ENCODE measurements around the gene ZFX.

The ZFX gene

GRCh38 chrX:24167719-24168472 lies 18.4 kb downstream of the ZFX start:
- H3K36me3 ChIP-seq, result peaks cover 6% of the 10 kb centered on the region
- TF ChIP-seq CTCF (IDR thresholded peaks at IDR 0.05), result no peak
- H3K27me3 ChIP-seq, result no peaks in the 10 kb centered on the region
- no peak overlapping the region for H3K27ac ChIP-seq
- H3K4me1 ChIP-seq (ENCODE audit: control insufficient read depth in 1 of 2, insufficient read depth in 1 of 2, low read depth in 1 of 2, low read length in 1 of 2), result peaks cover 0 to 12% of the 10 kb centered on the region in 2 experiments
- H3K9me3 ChIP-seq, result no peaks in the 10 kb centered on the region
- no peak overlapping the region for H3K4me3 ChIP-seq (ENCODE audit: low read depth in 1 of 2, low read length in 1 of 2)

GRCh38 chrX:24168807-24169206 lies 19.3 kb downstream of the ZFX start:
- H3K27ac ChIP-seq, result peak overlapping the region; percentile 45
- no peak overlapping the region for H3K4me3 ChIP-seq (ENCODE audit: low read depth in 1 of 2, low read length in 1 of 2)
- peaks cover 15% of the 10 kb centered on the region for H3K36me3 ChIP-seq
- H3K4me1 ChIP-seq (ENCODE audit: control insufficient read depth in 1 of 2, insufficient read depth in 1 of 2, low read depth in 1 of 2, low read length in 1 of 2), result peaks cover 0 to 12% of the 10 kb centered on the region in 2 experiments
- no peaks in the 10 kb centered on the region for H3K9me3 ChIP-seq
- H3K27me3 ChIP-seq, result no peaks in the 10 kb centered on the region
- no peak for TF ChIP-seq CTCF (IDR thresholded peaks at IDR 0.05)

GRCh38 chrX:24169211-24169610 lies 19.7 kb downstream of the ZFX start:
- no peak for TF ChIP-seq CTCF (IDR thresholded peaks at IDR 0.05)
- peaks cover 0 to 12% of the 10 kb centered on the region in 2 experiments for H3K4me1 ChIP-seq (ENCODE audit: control insufficient read depth in 1 of 2, insufficient read depth in 1 of 2, low read depth in 1 of 2, low read length in 1 of 2)
- H3K36me3 ChIP-seq, result peaks cover 17% of the 10 kb centered on the region
- peak overlapping the region; percentile 45 for H3K27ac ChIP-seq
- no peaks in the 10 kb centered on the region for H3K9me3 ChIP-seq
- no peaks in the 10 kb centered on the region for H3K27me3 ChIP-seq
- H3K4me3 ChIP-seq (ENCODE audit: low read depth in 1 of 2, low read length in 1 of 2), result no peak overlapping the region

GRCh38 chrX:24173115-24173847 lies 23.8 kb downstream of the ZFX start:
- Histone ChIP-seq H3K27me3 (no peaks in the 10 kb centered on the region), H3K27ac (no peak overlapping the region), H3K4me3 (ENCODE audit: low read depth in 1 of 2, low read length in 1 of 2) (no peak overlapping the region), H3K9me3 (no peaks in the 10 kb centered on the region), H3K36me3 (peaks cover 34% of the 10 kb centered on the region), H3K4me1 (ENCODE audit: control insufficient read depth in 1 of 2, insufficient read depth in 1 of 2, low read depth in 1 of 2, low read length in 1 of 2) (peaks cover 0 to 12% of the 10 kb centered on the region in 2 experiments)
- no peak for TF ChIP-seq CTCF (IDR thresholded peaks at IDR 0.05)

- H3K4me3 ChIP-seq (ENCODE audit: low read depth in 1 of 2, low read length in 1 of 2), result no peak overlapping the region
- peaks cover 46% of the 10 kb centered on the region for H3K36me3 ChIP-seq
Observed at GRCh38 chrX:24175276-24175675, 25.7 kb downstream of the ZFX start.

More at GRCh38 chrX:24175276-24175675, 25.7 kb downstream of the ZFX start:
- H3K4me1 ChIP-seq (ENCODE audit: control insufficient read depth in 1 of 2, insufficient read depth in 1 of 2, low read depth in 1 of 2, low read length in 1 of 2), result peaks cover 0 to under 1% of the 10 kb centered on the region in 2 experiments
- TF ChIP-seq CTCF (IDR thresholded peaks at IDR 0.05), result no peak
- no peaks in the 10 kb centered on the region for H3K9me3 ChIP-seq
- H3K27me3 ChIP-seq, result no peaks in the 10 kb centered on the region
- H3K27ac ChIP-seq, result no peak overlapping the region
